LNCaP clone FGC (cell line): ENCODE results near the gene ACSBG1.

Source experiments
- DNase-seq: peaks from one replicate; pipeline ENCODE4 v3.0.0-alpha.2; 2011; ENCODE audit warnings: low read depth
- H3K4me3 ChIP-seq: 2 replicates; pipeline ENCODE4 v1.5.1; 2011; ENCODE audit warnings: mild to moderate bottlenecking, low read depth, low read length, control low read depth
- TF ChIP-seq, protein P1 (sequence below): IDR thresholded peaks from 2 replicates; pipeline ENCODE4 v1.5.1; 2012; ENCODE audit warnings: mild to moderate bottlenecking; ENCODE audit not compliant: control insufficient read depth, insufficient read depth; ENCODE audit errors: extremely low read depth

The ACSBG1 gene, protein sequence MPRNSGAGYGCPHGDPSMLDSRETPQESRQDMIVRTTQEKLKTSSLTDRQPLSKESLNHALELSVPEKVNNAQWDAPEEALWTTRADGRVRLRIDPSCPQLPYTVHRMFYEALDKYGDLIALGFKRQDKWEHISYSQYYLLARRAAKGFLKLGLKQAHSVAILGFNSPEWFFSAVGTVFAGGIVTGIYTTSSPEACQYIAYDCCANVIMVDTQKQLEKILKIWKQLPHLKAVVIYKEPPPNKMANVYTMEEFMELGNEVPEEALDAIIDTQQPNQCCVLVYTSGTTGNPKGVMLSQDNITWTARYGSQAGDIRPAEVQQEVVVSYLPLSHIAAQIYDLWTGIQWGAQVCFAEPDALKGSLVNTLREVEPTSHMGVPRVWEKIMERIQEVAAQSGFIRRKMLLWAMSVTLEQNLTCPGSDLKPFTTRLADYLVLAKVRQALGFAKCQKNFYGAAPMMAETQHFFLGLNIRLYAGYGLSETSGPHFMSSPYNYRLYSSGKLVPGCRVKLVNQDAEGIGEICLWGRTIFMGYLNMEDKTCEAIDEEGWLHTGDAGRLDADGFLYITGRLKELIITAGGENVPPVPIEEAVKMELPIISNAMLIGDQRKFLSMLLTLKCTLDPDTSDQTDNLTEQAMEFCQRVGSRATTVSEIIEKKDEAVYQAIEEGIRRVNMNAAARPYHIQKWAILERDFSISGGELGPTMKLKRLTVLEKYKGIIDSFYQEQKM

DNA sequence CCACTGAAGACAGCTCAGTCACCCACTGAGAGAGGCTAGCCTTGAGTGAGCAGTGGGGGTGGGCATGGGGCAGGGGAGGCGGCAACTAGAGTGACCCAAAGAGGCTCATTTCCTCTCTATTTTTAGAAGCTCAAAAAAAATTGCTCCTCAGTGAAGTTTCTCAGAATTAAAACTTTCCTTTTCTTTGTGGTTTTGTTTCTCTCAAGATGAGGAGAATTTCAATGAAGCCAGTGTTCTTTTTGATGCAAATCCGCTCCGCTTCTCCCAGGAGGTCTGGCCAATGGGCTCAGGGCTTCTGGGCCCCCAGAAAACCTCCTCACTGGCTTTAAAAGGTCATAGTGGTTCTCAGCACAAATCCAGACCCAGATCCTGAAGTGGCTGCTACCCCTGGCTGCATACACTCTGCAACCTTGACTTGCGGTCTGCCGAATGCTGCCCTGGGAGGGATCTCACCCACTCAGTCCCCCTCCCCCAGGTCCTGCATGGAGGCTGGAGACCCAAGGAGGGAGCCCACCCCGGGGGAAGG lies at the start of gene ACSBG1:
Gene ACSBG1, minus strand, starts transcription at position 51 of the 526 bp plus-strand sequence. CDS start 64 bp downstream, outside the sequence.
- no peak within 1 kb of the TSS for H3K4me3 ChIP-seq
- no peak for DNase-seq
- TF ChIP-seq, protein P1, sequence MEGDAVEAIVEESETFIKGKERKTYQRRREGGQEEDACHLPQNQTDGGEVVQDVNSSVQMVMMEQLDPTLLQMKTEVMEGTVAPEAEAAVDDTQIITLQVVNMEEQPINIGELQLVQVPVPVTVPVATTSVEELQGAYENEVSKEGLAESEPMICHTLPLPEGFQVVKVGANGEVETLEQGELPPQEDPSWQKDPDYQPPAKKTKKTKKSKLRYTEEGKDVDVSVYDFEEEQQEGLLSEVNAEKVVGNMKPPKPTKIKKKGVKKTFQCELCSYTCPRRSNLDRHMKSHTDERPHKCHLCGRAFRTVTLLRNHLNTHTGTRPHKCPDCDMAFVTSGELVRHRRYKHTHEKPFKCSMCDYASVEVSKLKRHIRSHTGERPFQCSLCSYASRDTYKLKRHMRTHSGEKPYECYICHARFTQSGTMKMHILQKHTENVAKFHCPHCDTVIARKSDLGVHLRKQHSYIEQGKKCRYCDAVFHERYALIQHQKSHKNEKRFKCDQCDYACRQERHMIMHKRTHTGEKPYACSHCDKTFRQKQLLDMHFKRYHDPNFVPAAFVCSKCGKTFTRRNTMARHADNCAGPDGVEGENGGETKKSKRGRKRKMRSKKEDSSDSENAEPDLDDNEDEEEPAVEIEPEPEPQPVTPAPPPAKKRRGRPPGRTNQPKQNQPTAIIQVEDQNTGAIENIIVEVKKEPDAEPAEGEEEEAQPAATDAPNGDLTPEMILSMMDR: no peak

DNA sequence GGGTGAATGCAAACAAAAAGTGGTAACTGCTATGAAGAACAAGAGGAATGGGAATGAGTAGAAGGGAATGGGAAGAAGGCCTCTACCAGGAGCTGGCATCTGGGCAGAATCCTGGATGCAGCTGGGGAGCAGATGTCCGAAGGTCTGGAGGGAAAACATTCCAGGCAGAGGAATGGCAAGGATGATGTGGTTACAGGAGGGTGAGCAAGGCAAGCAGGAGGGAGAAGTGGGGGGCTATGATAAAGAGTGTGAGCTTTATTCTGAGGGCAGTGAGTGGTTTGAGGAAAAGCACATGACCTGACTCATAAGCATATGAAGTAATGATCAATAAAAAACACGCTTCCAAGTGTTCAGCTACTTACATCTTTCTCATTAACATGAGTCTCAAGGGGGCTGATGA lies 48.0 kb upstream of the ACSBG1 start:
- H3K4me3 ChIP-seq: no peak overlapping the region
- DNase-seq: no peak
- TF ChIP-seq, protein P1: no peak

DNA sequence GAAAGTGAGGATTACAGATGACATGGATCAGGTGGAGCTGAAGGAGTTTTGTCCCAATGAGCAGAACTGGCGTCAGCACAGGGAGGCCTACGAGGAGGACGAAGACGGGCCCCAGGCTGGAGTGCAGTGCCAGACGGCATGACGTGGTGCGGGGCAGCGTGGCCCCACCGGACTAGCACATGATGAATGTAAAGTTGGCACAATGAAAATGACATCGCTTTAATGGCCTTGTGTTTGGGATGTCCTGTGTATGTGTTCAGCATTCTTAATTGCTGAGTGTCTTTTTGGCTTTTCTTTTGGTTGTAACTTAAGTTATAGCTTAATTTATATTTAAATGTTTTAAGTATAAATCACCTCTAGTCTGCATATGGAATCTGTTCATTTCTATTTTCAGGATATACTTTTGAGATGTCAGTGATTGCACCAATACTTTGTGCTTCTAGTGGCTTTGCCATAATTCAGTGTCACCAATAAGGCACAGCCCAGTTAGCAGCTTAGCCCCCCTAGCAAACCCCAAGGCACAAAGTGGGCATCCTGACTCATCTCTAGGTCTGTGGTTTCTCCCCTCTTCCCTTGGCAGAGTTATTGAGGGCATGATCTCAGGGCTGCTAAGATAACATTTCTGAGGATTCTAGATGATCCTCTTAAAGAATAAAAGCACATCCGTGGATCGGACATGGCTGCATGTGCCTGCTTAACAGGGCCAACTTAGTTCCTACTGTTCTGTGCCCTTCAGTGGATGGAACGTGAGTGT lies 46.1 kb upstream of the ACSBG1 start:
- no peak overlapping the region for H3K4me3 ChIP-seq
- TF ChIP-seq, protein P1: no peak
- DNase-seq: no peak

DNA sequence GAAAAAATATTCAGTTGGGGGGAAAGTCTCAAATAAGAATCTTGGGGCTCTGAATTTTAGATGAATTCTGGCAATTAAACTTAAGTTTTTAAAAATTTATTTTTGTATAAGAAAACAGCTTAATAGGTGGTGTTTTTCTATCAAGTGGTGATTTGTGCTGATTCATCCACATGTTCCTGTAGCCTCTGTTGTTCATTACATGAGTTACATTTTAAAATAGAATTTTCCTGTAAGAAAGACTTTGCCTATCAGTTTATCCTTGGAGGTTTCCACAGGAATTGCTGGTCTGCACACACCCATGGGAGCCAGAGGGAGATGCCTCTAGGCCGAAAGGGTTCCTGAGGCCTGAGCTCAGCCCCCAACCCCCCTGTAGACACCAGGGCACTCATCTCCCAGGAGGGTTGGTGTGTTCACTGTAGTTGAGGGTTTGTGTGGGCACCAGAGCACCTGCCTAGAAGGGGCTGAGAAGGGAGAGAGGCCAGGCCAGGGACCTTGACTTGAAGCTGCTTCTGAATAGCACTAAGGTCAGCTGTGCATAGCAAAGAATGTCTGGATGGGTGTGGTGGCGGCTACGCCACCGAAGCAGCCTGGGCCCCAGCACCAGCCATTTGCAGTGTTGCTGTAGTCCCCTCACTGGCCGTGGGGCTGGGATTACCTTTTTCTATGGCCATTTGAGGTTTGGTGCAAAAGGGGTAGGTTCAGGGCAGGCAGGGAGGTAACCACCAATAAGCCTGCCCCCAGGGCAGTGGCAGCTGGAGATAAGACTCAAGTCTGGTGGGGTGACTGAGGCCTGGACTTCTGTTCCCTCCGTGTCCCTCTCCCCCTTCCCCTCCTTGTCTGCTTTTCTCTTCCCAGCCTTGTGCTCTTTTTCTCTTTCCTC lies 41.9 kb upstream of the ACSBG1 start:
- H3K4me3 ChIP-seq: no peak overlapping the region
- TF ChIP-seq, protein P1: no peak
- no peak for DNase-seq

DNA sequence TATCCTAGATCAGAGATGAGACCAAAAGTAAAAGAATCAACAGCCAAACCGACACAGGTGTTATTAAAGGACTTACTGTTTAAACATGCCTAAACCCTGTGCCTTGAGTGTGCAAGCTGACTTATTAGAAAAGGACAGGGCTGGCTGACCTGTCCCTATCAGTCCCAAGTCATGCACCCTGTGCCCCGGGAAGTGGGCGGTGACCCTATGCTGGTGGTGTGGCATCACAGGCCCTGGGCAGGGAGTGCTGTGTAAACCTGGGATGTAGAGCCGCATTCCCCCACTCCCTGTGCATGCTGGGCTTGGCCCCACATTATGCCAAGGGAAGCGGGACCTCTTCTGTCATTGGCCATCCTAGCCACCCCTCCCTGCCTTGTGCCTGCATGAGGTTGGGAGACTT lies 40.6 kb upstream of the ACSBG1 start:
- TF ChIP-seq, protein P1: no peak
- no peak for DNase-seq
- H3K4me3 ChIP-seq: no peak overlapping the region

DNA sequence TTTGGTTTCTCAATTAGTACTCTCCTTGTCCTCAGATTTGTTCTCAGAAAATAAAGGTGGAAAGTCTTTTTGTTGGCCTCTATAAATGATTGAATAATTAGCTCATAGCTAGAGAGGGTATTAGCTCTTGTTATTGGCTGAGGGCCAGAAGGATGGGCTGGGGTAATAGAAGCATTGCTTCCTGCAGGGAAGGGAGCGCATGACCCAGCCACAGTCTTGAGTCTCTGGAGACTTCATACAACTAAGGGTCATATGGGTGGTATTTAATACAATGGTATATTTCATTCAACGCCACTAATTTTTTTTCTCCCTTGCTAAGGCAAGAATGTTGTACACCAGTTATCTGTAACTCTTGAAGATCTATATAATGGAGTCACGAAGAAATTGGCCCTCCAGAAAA lies 38.4 kb upstream of the ACSBG1 start:
- DNase-seq: no peak
- TF ChIP-seq, protein P1: no peak
- H3K4me3 ChIP-seq: no peak overlapping the region
